Tibial nerve (tissue), 4 donors: Measurements from ENCODE around the gene TTC39C. TPM values are rescaled to one million over a fixed set of nuclear protein-coding genes. Genes with fewer than 3 reads are reported as not detected.

Experiments used
- DNase-seq, 2 donors: peaks; one replicate each; pipeline ENCODE4 v3.0.0-alpha.2; 2019; ENCODE audit warnings: low spot score in 2 of 2
- H3K27ac ChIP-seq, 4 donors: fragments of 200-600 bp; sonication (generic) in 3 of 4; one replicate each; pipeline ENCODE4 v1.5.1; 2017 to 2019; ENCODE audit warnings: mild to moderate bottlenecking in 1 of 4
- H3K27me3 ChIP-seq, 2 donors: fragments of 200-600 bp; sonication (generic) in 1 of 2; one replicate each; pipeline versions ENCODE4 v1.5.1 to v1.6.0; 2017 to 2019
- H3K36me3 ChIP-seq, 3 donors: fragments of 200-600 bp; sonication (generic); one replicate each; pipeline ENCODE4 v1.5.1; 2018 to 2019
- H3K4me1 ChIP-seq, 4 donors: fragments of 200-600 bp; sonication (generic) in 3 of 4; one replicate each; pipeline ENCODE4 v1.5.1; 2017 to 2019
- H3K4me3 ChIP-seq, 4 donors: fragments of 200-600 bp; sonication (generic) in 3 of 4; one replicate each; pipeline ENCODE4 v1.5.1; 2017 to 2019; ENCODE audit warnings: mild to moderate bottlenecking in 1 of 4, moderate library complexity in 1 of 4
- H3K9me3 ChIP-seq, 4 donors: fragments of 200-600 bp; sonication (generic) in 3 of 4; one replicate each; pipeline ENCODE4 v1.5.1; 2017 to 2019
- CTCF ChIP-seq, 5 experiments: fragments of 200-600 bp in 3 of 5; fragments of 450-650 bp in 2 of 5; sonication (generic) in 3 of 5; IDR thresholded peaks; one replicate each; pipeline ENCODE4 v1.5.1; 2016 to 2019; ENCODE audit warnings: antibody characterized with exemption in 5 of 5, mild to moderate bottlenecking in 3 of 5, moderate library complexity in 2 of 5
- EP300 ChIP-seq, 2 donors: sonication (generic); formaldehyde crosslinking; IDR thresholded peaks; one replicate each; pipeline ENCODE4 v1.6.1; 2017; ENCODE audit warnings: antibody characterized with exemption in 2 of 2, mild to moderate bottlenecking in 1 of 2
- POLR2A ChIP-seq, 2 donors: fragments of 450-650 bp; IDR thresholded peaks; one replicate each; pipeline ENCODE4 v1.6.1; 2017; ENCODE audit warnings: antibody characterized with exemption in 2 of 2, mild to moderate bottlenecking in 2 of 2, moderate library complexity in 2 of 2
- WGBS, 2 donors: methylation state at CpG; one replicate each; pipeline ENCODE4 v1.1.5; 2018; 5-methylcytosine and 5-hydroxymethylcytosine counted together
- total RNA-seq, 4 donors: library from RNA; depleted of rRNA; stranded (reverse); fragments of >200 nt; gene quantifications; one replicate each; pipeline ENCODE4 v1.1.0, GENCODE V29; 2016

TTC39C gene
- total RNA-seq, 4 donors from 2014 or later: 22.6 to 35.1 (median 29.3) TPM

- 55 to 73% methylated on average over 1 of the region's 1 CpG for WGBS, 2 donors
- TF ChIP-seq CTCF (IDR thresholded peaks at IDR 0.05) (no peak), EP300 (IDR thresholded peaks at IDR 0.05) (no peak), POLR2A (IDR thresholded peaks at IDR 0.05) (no peak)
- Histone ChIP-seq H3K36me3 (no peaks in the 10 kb centered on the region), H3K27ac (no peak overlapping the region), H3K27me3 (no peaks in the 10 kb centered on the region), H3K9me3 (no peaks in the 10 kb centered on the region), H3K4me1 (peaks cover 0 to 16% (median 6%) of the 10 kb centered on the region in 4 donors), H3K4me3 (no peak overlapping the region)
- no peak for DNase-seq
These were observed 36.7 kb upstream of the TTC39C start for GRCh38 chr18:23977719-23978483.

- Histone ChIP-seq H3K36me3 (no peaks in the 10 kb centered on the region), H3K27ac (no peak overlapping the region), H3K27me3 (no peaks in the 10 kb centered on the region), H3K4me1 (peaks cover 0 to 17% (median 6%) of the 10 kb centered on the region in 4 donors), H3K9me3 (no peaks in the 10 kb centered on the region), H3K4me3 (no peak overlapping the region)
- no peak for DNase-seq
- 75 to 77% methylated on average over 8 of the region's 8 CpGs for WGBS, 2 donors
- TF ChIP-seq CTCF (IDR thresholded peaks at IDR 0.05) (no peak), POLR2A (IDR thresholded peaks at IDR 0.05) (no peak), EP300 (IDR thresholded peaks at IDR 0.05) (no peak)
These were observed 33.1 kb upstream of the TTC39C start for GRCh38 chr18:23981369-23981980.

- peak in 1 of 2 donors; percentile 38 for DNase-seq
- 31 to 42% methylated on average over 17 of the region's 17 CpGs for WGBS, 2 donors
- H3K4me3 ChIP-seq: peak overlapping the region in 1 of 4 donors; percentile 3
These were observed 32.1 kb upstream of the TTC39C start for GRCh38 chr18:23982155-23983079.

GRCh38 chr18:23983112-23983511, 31.4 kb upstream of the TTC39C start:
- H3K27ac ChIP-seq: no peak overlapping the region
- TF ChIP-seq POLR2A (IDR thresholded peaks at IDR 0.05) (no peak), CTCF (IDR thresholded peaks at IDR 0.05) (no peak), EP300 (IDR thresholded peaks at IDR 0.05) (no peak)
- 89 to 90% methylated on average over 3 of the region's 3 CpGs for WGBS, 2 donors

More at GRCh38 chr18:23982155-23983079, 32.1 kb upstream of the TTC39C start:
- Histone ChIP-seq H3K4me1 (peaks cover 0 to 17% (median 6%) of the 10 kb centered on the region in 4 donors), H3K27ac (no peak overlapping the region), H3K27me3 (no peaks in the 10 kb centered on the region), H3K9me3 (no peaks in the 10 kb centered on the region), H3K36me3 (no peaks in the 10 kb centered on the region)
- TF ChIP-seq EP300 (IDR thresholded peaks at IDR 0.05) (peak in 1 of 2 donors; percentile 47), POLR2A (IDR thresholded peaks at IDR 0.05) (no peak)

GRCh38 chr18:23986600-23987359, 27.8 kb upstream of the TTC39C start:
- no peak for DNase-seq
- H3K9me3 ChIP-seq: no peaks in the 10 kb centered on the region
- H3K36me3 ChIP-seq: no peaks in the 10 kb centered on the region
- H3K27me3 ChIP-seq: no peaks in the 10 kb centered on the region
- TF ChIP-seq POLR2A (IDR thresholded peaks at IDR 0.05) (no peak), CTCF (IDR thresholded peaks at IDR 0.05) (no peak), EP300 (IDR thresholded peaks at IDR 0.05) (no peak)
- peaks cover 0 to 12% (median 4%) of the 10 kb centered on the region in 4 donors for H3K4me1 ChIP-seq
- H3K27ac ChIP-seq: no peak overlapping the region
- H3K4me3 ChIP-seq: no peak overlapping the region

More at GRCh38 chr18:23983112-23983511, 31.4 kb upstream of the TTC39C start:
- no peak overlapping the region for H3K4me3 ChIP-seq
- no peak for DNase-seq
- peaks cover 0 to 17% (median 6%) of the 10 kb centered on the region in 4 donors for H3K4me1 ChIP-seq
- no peaks in the 10 kb centered on the region for H3K27me3 ChIP-seq
- H3K9me3 ChIP-seq: no peaks in the 10 kb centered on the region
- no peaks in the 10 kb centered on the region for H3K36me3 ChIP-seq
